Skeletal muscle satellite cell (primary cell): ENCODE data around the gene KLHL33.

Experiments used
- H3K27me3 ChIP-seq: 2 replicates; pipeline ENCODE4 v1.7.0; 2013; ENCODE audit warnings: low read length; ENCODE audit not compliant: control insufficient read depth, insufficient read depth
- H3K36me3 ChIP-seq: 2 replicates; pipeline ENCODE4 v1.7.0; 2013; ENCODE audit warnings: mild to moderate bottlenecking, control low read depth, low read length; ENCODE audit not compliant: insufficient read depth
- H3K4me1 ChIP-seq: 2 replicates; pipeline ENCODE4 v1.7.0; 2013; ENCODE audit warnings: low read length; ENCODE audit not compliant: control insufficient read depth, insufficient read depth
- H3K4me2 ChIP-seq: 2 replicates; pipeline ENCODE4 v1.7.0; 2013; ENCODE audit warnings: mild to moderate bottlenecking, low read length
- H3K4me3 ChIP-seq: 2 replicates; pipeline ENCODE4 v1.7.0; 2013; ENCODE audit warnings: low read length
- H3K9ac ChIP-seq: 2 replicates; pipeline ENCODE4 v1.7.0; 2013; ENCODE audit warnings: mild to moderate bottlenecking, low read depth, low read length, moderate library complexity
- H3K9me3 ChIP-seq: replicated peaks from 2 replicates; pipeline ENCODE4 v1.7.0; 2013; ENCODE audit warnings: mild to moderate bottlenecking, control low read depth, low read length

Gene KLHL33

DNA sequence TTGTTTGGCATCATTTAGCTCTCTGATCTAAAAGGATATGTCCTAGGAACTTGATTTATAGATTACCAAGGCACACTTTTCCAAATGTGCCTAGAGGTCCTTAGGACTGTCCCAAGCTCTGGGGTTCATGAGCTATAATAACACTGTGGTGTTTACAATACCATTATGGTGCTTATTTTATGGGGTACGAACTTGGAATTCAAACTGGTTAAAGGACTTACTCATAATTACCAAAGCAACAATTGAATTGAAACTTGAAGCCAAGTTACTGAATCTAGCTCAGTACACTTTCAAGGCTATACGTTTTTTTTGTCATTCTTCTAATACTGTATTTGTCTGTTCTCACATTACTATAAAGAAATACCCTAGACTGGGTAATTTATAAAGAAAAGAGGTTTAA, 13.1 kb downstream of the KLHL33 start:
- no peaks in the 10 kb centered on the region for H3K9me3 ChIP-seq
- no peak overlapping the region for H3K9ac ChIP-seq
- H3K4me1 ChIP-seq = peaks cover 4% of the 10 kb centered on the region
- H3K27me3 ChIP-seq = peaks cover 5% of the 10 kb centered on the region
- H3K4me3 ChIP-seq = no peak overlapping the region
- no peaks in the 10 kb centered on the region for H3K36me3 ChIP-seq
- H3K4me2 ChIP-seq = no peak overlapping the region

DNA sequence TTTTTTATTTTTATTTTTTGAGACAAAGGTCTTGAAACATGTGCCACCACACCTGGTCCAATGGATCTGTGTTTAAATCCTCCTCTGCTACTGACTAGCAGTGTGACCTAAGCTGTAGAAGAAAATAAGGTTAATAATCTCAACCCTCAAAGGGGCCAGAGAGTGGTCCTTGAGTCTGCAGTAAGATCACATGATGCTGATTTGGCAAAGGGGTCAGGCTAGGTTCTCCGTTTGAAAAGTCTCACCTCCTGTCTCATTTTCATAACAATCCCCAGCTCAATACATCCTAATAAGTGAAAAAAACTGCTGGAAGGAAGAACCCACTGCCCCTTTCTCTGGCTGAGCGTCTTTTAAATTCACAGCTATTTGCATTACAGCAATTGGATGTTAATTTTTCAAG, 14.7 kb downstream of the KLHL33 start:
- Histone ChIP-seq H3K4me1 (no peaks in the 10 kb centered on the region), H3K9me3 (no peaks in the 10 kb centered on the region), H3K4me2 (no peak overlapping the region), H3K36me3 (no peaks in the 10 kb centered on the region), H3K4me3 (no peak overlapping the region), H3K9ac (no peak overlapping the region), H3K27me3 (peaks cover 5% of the 10 kb centered on the region)

DNA sequence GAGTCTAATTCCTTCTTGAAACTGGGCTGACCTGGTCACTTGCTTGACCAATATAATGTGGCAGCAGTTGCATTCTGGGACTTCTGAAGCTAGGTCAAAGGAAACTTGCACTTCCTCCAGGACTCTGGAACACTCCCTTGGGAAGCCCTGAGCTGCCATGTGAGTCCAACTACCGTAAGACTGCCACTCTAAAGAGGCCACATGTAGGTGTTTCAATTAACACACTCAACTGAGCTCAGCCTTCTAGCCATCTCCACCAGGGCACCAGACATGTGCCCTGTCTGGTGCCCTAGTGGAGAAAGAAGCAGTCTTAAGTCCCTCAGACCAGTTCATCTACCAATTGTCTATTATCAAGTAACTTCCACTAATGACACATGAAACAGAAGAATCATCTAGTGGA, 16.5 kb downstream of the KLHL33 start:
- no peaks in the 10 kb centered on the region for H3K27me3 ChIP-seq

DNA sequence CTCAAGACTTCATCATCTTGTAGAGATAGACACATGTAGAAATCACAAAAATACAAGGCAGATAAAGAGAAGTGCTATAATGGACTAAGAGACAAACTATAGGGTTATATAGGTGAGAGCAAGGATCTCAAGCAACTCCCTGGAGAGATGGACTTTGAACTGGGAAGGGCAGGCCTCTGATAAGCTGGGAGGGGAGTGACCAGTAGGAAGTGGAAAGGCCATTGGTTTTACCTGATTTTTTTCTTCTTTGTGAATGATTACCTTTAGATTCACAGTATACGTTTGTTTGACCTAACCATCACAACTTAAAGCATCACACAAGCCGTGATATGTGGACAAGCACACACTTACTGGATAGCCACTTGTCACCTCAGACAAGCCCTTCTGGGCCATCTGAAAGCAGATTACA, 17.5 kb downstream of the KLHL33 start:
- Histone ChIP-seq H3K9me3 (no peaks in the 10 kb centered on the region), H3K36me3 (no peaks in the 10 kb centered on the region), H3K9ac (no peak overlapping the region), H3K27me3 (no peaks in the 10 kb centered on the region), H3K4me1 (peaks cover 6% of the 10 kb centered on the region), H3K4me3 (no peak overlapping the region), H3K4me2 (no peak overlapping the region)

More for the DNA sequence above, 16.5 kb downstream of the KLHL33 start:
- H3K36me3 ChIP-seq = no peaks in the 10 kb centered on the region
- H3K4me3 ChIP-seq = no peak overlapping the region
- H3K9ac ChIP-seq = no peak overlapping the region
- no peaks in the 10 kb centered on the region for H3K9me3 ChIP-seq
- H3K4me2 ChIP-seq = no peak overlapping the region
- H3K4me1 ChIP-seq = no peaks in the 10 kb centered on the region

DNA sequence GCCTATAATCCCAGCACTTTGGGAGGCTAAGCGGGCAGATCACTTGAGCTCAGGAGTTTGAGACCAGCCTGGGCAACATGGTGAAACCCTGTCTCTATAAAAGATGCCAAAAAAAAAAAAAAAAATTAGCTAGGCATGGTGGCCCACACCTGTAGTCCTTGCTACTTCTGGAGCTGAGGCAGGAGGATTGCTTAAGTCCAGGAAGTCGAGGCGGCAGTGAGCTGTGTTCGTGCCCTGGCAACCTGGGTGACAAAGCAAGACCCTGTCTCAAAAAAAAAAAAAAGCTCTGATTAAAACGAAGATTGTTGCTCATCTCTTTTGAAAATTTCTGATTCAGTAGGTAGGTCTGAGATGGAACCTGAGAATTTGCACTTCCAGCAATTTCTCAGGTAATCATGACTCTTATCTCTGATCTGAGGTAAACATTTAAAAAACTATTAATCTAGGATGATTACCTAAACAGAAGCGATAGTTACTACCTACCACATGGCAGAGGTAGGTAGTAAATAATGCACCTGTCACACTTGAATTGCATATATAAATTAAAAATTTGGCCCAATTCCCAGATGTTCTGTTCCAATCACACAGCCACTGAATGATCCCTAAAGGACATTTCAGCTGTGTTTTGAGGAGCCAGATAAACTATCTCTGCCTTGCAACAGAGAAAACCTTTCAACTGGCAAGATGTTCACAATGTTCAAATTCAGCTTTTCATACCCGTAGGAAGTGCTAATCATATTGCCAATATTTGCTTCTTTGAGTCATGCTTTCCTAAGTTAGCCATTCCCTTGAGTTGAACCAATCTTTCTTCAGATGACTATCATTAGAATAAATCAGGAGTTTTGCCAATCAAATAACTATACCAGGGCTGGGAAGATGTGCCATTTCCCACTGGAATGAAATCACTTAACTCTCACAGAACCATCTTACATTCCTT, 18.4 kb downstream of the KLHL33 start:
- Histone ChIP-seq H3K36me3 (no peaks in the 10 kb centered on the region), H3K4me1 (peaks cover 6% of the 10 kb centered on the region), H3K9me3 (no peaks in the 10 kb centered on the region), H3K4me2 (no peak overlapping the region), H3K9ac (no peak overlapping the region), H3K27me3 (no peaks in the 10 kb centered on the region), H3K4me3 (no peak overlapping the region)

DNA sequence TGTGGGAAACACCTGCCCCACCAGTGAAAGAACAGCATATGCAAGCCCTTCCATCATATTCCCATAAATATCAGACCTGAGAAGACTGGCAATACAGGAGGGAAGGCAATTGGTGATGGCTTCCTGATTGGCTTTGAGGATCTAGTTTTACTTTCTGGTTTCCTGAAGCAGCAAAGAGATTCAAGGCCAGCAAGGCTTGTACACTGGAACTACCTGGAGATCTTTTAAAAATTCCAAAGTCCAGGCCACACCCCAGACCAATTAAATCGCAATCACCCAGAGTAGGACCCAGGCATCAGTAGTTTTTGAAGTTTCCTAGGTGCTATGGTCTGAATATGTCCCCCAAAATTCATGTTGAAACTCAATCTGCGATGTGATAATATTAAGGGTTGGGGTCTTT, 19.7 kb downstream of the KLHL33 start:
- H3K27me3 ChIP-seq = no peaks in the 10 kb centered on the region
- peak overlapping the region; percentile 17 for H3K9ac ChIP-seq
- no peak overlapping the region for H3K4me2 ChIP-seq
- no peak overlapping the region for H3K4me3 ChIP-seq
- H3K4me1 ChIP-seq = peaks cover 12% of the 10 kb centered on the region
- H3K9me3 ChIP-seq = no peaks in the 10 kb centered on the region
- H3K36me3 ChIP-seq = no peaks in the 10 kb centered on the region

DNA sequence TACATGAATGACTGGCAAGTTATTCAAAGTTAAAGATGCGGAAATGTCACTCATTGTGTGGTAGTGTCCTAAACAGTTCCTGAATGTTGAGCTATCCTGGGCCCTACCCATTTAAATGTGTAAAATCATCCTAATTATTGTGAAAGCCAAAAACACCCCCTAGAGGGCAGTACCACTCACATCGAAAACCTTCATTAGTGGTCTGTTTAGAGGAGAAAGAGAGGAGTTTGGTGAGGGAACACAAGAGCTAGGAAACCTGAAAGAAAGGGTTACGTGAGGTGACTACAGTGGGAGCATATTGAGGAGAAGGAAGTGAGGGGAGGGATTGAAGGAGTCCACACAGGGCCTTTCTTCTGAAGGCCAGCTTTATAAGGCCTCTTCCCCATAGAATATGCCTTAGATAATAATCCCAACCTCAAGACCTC, 20.2 kb downstream of the KLHL33 start:
- peaks cover 12% of the 10 kb centered on the region for H3K4me1 ChIP-seq
- H3K4me3 ChIP-seq = no peak overlapping the region
- H3K27me3 ChIP-seq = no peaks in the 10 kb centered on the region
- H3K36me3 ChIP-seq = no peaks in the 10 kb centered on the region
- H3K9ac ChIP-seq = peak overlapping the region; percentile 17
- no peak overlapping the region for H3K4me2 ChIP-seq
- no peaks in the 10 kb centered on the region for H3K9me3 ChIP-seq

DNA sequence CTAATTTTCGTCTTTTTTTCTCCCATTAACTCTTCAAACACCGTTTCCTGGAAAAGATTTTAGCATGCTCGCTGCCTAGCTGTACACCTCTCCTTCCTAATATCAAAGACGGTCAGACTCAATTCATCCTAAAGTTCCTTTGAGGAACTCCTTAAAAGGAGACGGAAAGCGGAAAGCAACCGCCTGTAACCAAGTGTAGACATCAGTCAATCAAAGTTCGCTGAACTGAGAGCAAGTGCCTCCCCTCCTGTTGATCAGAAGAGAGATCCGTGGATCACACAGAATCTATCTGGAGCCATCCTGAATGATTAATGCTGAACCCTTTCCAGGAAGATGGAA, 22.3 kb downstream of the KLHL33 start:
- H3K9ac ChIP-seq = peak overlapping the region; percentile 97
- peak overlapping the region; percentile 98 for H3K4me3 ChIP-seq
- H3K9me3 ChIP-seq = no peaks in the 10 kb centered on the region
- peak overlapping the region; percentile 92 for H3K4me2 ChIP-seq
- peaks cover 20% of the 10 kb centered on the region for H3K4me1 ChIP-seq
- H3K36me3 ChIP-seq = no peaks in the 10 kb centered on the region
- no peaks in the 10 kb centered on the region for H3K27me3 ChIP-seq

DNA sequence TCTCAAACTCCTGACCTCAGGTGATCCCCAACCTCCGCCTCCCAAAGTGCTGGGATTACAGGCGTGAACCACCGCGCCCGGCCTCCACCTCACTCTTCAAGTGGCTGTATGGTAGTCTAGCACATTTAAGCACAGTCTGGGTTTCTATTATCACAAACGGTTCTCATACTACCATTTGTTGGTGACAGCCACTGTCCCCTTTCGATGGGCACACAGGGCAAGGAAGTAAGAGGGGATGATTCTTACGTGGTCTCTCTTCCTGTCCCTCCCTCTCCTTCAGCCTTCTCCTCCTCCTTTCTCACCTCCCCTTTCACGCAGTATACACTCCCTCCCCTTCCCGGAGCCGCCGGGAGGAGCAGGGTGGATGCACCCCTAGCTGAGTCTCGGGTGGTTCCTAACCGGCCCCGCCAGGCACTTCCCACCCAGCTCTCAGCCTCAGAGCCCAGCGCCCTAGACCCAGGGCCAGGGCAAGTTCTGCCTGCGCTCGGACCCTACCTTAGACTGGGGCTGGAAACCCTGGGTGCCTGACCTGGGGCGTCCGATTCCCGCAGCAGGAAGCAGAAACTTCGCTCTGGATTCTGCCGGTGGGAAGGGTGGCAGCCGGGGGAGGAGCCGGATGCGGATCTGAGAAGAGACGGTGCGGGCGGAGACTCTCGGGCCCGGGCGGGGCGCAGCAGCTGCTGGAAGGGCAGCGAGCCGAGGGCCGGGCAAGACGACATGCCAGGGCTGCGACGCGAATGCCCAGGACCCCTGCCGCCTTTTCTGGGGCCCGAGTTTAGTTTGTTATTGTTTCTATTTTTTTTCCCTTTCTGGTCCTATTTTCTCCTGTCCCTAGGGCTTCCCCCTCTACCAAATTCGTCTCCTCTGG, 22.9 kb downstream of the KLHL33 start, which contains the start of gene TEP1:
Gene TEP1, minus strand, starts transcription at position 626 of the 868 bp plus-strand sequence. CDS start 5,062 bp downstream, outside the sequence.
- peaks cover 3% of the 10 kb centered on the region for H3K36me3 ChIP-seq
- H3K9ac ChIP-seq = peak within 1 kb of the TSS; percentile 97
- peak within 1 kb of the TSS; percentile 98 for H3K4me3 ChIP-seq
- H3K4me2 ChIP-seq = peak within 1 kb of the TSS; percentile 92
- H3K4me1 ChIP-seq = peaks cover 20% of the 10 kb centered on the region
- H3K27me3 ChIP-seq = no peaks in the 10 kb centered on the region
- H3K9me3 ChIP-seq = no peaks in the 10 kb centered on the region

DNA sequence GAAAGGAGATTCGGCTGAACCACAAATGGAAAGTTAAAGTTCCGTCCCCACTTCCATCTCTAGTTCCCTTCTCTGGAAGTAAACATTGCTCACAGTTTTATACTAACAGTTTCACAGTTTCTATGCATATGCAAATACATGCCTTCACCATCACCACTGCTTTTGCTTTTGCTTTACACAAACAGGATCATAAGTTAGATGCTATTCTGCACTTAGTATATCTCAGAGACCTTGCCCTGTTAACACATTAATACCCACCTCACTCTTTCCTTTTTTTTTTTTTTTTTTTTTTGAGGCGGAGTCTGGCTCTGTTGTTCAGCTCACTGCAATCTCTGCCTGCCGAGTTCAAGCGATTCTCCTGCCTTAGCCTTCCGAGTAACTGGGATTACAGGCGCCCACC, 23.6 kb downstream of the KLHL33 start:
- H3K27me3 ChIP-seq = no peaks in the 10 kb centered on the region
- peaks cover 10% of the 10 kb centered on the region for H3K36me3 ChIP-seq
- H3K4me3 ChIP-seq = peak overlapping the region; percentile 98
- H3K9me3 ChIP-seq = no peaks in the 10 kb centered on the region
- H3K9ac ChIP-seq = peak overlapping the region; percentile 97
- peak overlapping the region; percentile 92 for H3K4me2 ChIP-seq
- peaks cover 20% of the 10 kb centered on the region for H3K4me1 ChIP-seq

DNA sequence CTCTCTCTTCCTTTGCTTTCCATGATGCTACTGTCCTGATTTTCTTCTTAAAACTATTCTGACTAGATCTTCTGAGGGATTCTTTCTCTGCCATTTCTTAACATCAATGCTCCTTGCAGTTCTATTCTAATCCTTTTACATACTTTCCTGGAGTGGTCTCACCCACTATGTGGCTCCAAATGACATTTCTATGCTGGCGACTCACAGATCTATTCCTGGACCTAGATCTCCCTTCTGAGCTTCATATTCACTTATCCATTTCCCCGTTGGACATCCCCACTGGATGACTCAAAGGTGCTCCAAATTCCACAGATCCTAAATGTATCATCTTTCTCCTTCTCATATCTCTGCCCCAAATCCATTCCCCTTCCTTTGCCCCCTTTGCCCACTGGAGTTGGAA, 26.7 kb downstream of the KLHL33 start:
- Histone ChIP-seq H3K36me3 (peaks cover 39% of the 10 kb centered on the region), H3K9ac (no peak overlapping the region), H3K4me2 (peak overlapping the region; percentile 16)

More for the DNA sequence above, 26.7 kb downstream of the KLHL33 start:
- Histone ChIP-seq H3K27me3 (no peaks in the 10 kb centered on the region), H3K4me1 (peaks cover 20% of the 10 kb centered on the region), H3K9me3 (no peaks in the 10 kb centered on the region), H3K4me3 (no peak overlapping the region)
